ENCODE data around the gene MDK.
A peak's percentile ranks its signal among the peaks of the same experiment; 100 is the strongest.

Gene MDK

GRCh38 chr11:46387919-46388618 lies 6.6 kb downstream of the MDK start:
- TF ChIP-seq CTCF (conservative IDR thresholded peaks at IDR 0.05; ENCODE audit: low read length) = no peak
- no peak for TF ChIP-seq EZH2phosphoT487 (IDR thresholded peaks at IDR 0.05; ENCODE audit: borderline replicate concordance)
- Histone ChIP-seq H3K9me2 (replicated peaks; ENCODE audit: low read depth, low read length) (no peaks in the 10 kb centered on the region), H2AFZ (ENCODE audit: low read length) (peak overlapping the region; percentile 73; the same call in 1 of the 2 replicates), H4K20me1 (ENCODE audit: insufficient read depth, low read length, poor library complexity, severe bottlenecking) (no peaks in the 10 kb centered on the region), H3K4me1 (ENCODE audit: insufficient read depth, low read length, poor library complexity, severe bottlenecking) (peaks cover 9% of the 10 kb centered on the region), H3K36me3 (ENCODE audit: insufficient read depth, low read length) (no peaks in the 10 kb centered on the region), H3K4me2 (ENCODE audit: low read depth, low read length, poor library complexity, severe bottlenecking) (peak overlapping the region; percentile 79), H3K9ac (ENCODE audit: low read depth, low read length, poor library complexity, severe bottlenecking) (no peak overlapping the region), H3K79me2 (ENCODE audit: insufficient read depth, low read length) (no peaks in the 10 kb centered on the region), H3K4me3 (ENCODE audit: low read length, poor library complexity, severe bottlenecking) (peak overlapping the region; percentile 50), H3K27me3 (ENCODE audit: insufficient read depth, low read length, poor library complexity, severe bottlenecking) (peaks cover 4% of the 10 kb centered on the region), H3K9me3 (ENCODE audit: insufficient read depth, low read depth, low read length) (no peaks in the 10 kb centered on the region), H3F3A (ENCODE audit: low read depth) (no peaks in the 10 kb centered on the region)

GRCh38 chr11:46388619-46389449 lies 7.4 kb downstream of the MDK start:
- no peak overlapping the region for H3K9ac ChIP-seq (ENCODE audit: low read depth, low read length, poor library complexity, severe bottlenecking)
- no peaks in the 10 kb centered on the region for H3K9me2 ChIP-seq (replicated peaks; ENCODE audit: low read depth, low read length)
- H3K79me2 ChIP-seq (ENCODE audit: insufficient read depth, low read length) = no peaks in the 10 kb centered on the region
- no peaks in the 10 kb centered on the region for H3K9me3 ChIP-seq (ENCODE audit: insufficient read depth, low read depth, low read length)
- H3K27me3 ChIP-seq (ENCODE audit: insufficient read depth, low read length, poor library complexity, severe bottlenecking) = peaks cover 4% of the 10 kb centered on the region
- H4K20me1 ChIP-seq (ENCODE audit: insufficient read depth, low read length, poor library complexity, severe bottlenecking) = no peaks in the 10 kb centered on the region
- H3K4me2 ChIP-seq (ENCODE audit: low read depth, low read length, poor library complexity, severe bottlenecking) = peak overlapping the region; percentile 79
- no peaks in the 10 kb centered on the region for H3F3A ChIP-seq (ENCODE audit: low read depth)
- no peak for TF ChIP-seq CTCF (conservative IDR thresholded peaks at IDR 0.05; ENCODE audit: low read length)
- TF ChIP-seq EZH2phosphoT487 (IDR thresholded peaks at IDR 0.05; ENCODE audit: borderline replicate concordance) = no peak
- peak overlapping the region; percentile 92; the same call in 1 of the 2 replicates for H2AFZ ChIP-seq (ENCODE audit: low read length)
- peak overlapping the region; percentile 74 for H3K4me3 ChIP-seq (ENCODE audit: low read length, poor library complexity, severe bottlenecking)
- H3K4me1 ChIP-seq (ENCODE audit: insufficient read depth, low read length, poor library complexity, severe bottlenecking) = peaks cover 9% of the 10 kb centered on the region
- H3K36me3 ChIP-seq (ENCODE audit: insufficient read depth, low read length) = no peaks in the 10 kb centered on the region

- H3F3A ChIP-seq (ENCODE audit: low read depth) = no peaks in the 10 kb centered on the region
- no peak overlapping the region for H3K9ac ChIP-seq (ENCODE audit: low read depth, low read length, poor library complexity, severe bottlenecking)
- TF ChIP-seq CTCF (conservative IDR thresholded peaks at IDR 0.05; ENCODE audit: low read length) (peak; percentile 81), EZH2phosphoT487 (IDR thresholded peaks at IDR 0.05; ENCODE audit: borderline replicate concordance) (no peak)
Observed at GRCh38 chr11:46389450-46390330, 8.2 kb downstream of the MDK start.

More at GRCh38 chr11:46389450-46390330, 8.2 kb downstream of the MDK start:
- Histone ChIP-seq H2AFZ (ENCODE audit: low read length) (peak overlapping the region; percentile 92), H3K36me3 (ENCODE audit: insufficient read depth, low read length) (no peaks in the 10 kb centered on the region), H3K9me3 (ENCODE audit: insufficient read depth, low read depth, low read length) (no peaks in the 10 kb centered on the region), H4K20me1 (ENCODE audit: insufficient read depth, low read length, poor library complexity, severe bottlenecking) (no peaks in the 10 kb centered on the region), H3K4me3 (ENCODE audit: low read length, poor library complexity, severe bottlenecking) (peak overlapping the region; percentile 74), H3K27me3 (ENCODE audit: insufficient read depth, low read length, poor library complexity, severe bottlenecking) (peaks cover 4% of the 10 kb centered on the region), H3K9me2 (replicated peaks; ENCODE audit: low read depth, low read length) (no peaks in the 10 kb centered on the region), H3K4me1 (ENCODE audit: insufficient read depth, low read length, poor library complexity, severe bottlenecking) (peaks cover 9% of the 10 kb centered on the region), H3K79me2 (ENCODE audit: insufficient read depth, low read length) (no peaks in the 10 kb centered on the region), H3K4me2 (ENCODE audit: low read depth, low read length, poor library complexity, severe bottlenecking) (peak overlapping the region; percentile 79)
